OCI-LY3 (cell line): ENCODE results near the gene MICU1.
"Not testable (repeated sequence)": the region's sequence is repeated elsewhere in the genome, so short reads cannot be mapped to it uniquely, and the experiment has no call there.

ENCODE experiments used
- H2AFZ ChIP-seq: fragments of 200-600, 300-600 bp; shearing (Covaris generic); 2 replicates; pipeline ENCODE4 v1.6.0; 2014; ENCODE audit warnings: antibody characterized with exemption, low read depth, low read length
- H3K27ac ChIP-seq: fragments of 200-600, 300-600 bp; sonication (generic); 2 replicates; pipeline ENCODE4 v1.5.1; 2014; ENCODE audit warnings: mild to moderate bottlenecking, low read length, moderate library complexity, mixed read lengths
- H3K27me3 ChIP-seq: fragments of 200-600, 300-600 bp; sonication (generic); 2 replicates; pipeline ENCODE4 v1.6.1; 2014; ENCODE audit warnings: low read depth, low read length, mixed read lengths
- H3K36me3 ChIP-seq: fragments of 200-600, 300-600 bp; sonication (generic); replicated peaks from 2 replicates; pipeline ENCODE3; 2014; ENCODE audit warnings: low read depth, low read length, mixed read lengths
- H3K4me1 ChIP-seq: fragments of 300-600, 200-600 bp; sonication (generic); 2 replicates; pipeline ENCODE4 v1.6.1; 2014; ENCODE audit warnings: low read length, mixed read lengths
- H3K4me2 ChIP-seq: fragments of 200-600, 300-600 bp; sonication (generic); 2 replicates; pipeline ENCODE4 v1.6.1; 2014; ENCODE audit warnings: low read length, mixed read lengths
- H3K4me3 ChIP-seq: fragments of 300-600, 200-600 bp; sonication (generic); 2 replicates; pipeline ENCODE4 v1.5.1; 2014; ENCODE audit warnings: antibody characterized with exemption, mild to moderate bottlenecking, low read length, moderate library complexity
- H3K79me2 ChIP-seq: fragments of 300-600, 200-600 bp; shearing (Covaris generic); 2 replicates; pipeline ENCODE4 v1.6.1; 2014; ENCODE audit warnings: mild to moderate bottlenecking, low read length, mixed read lengths
- H3K9ac ChIP-seq: fragments of 300-600, 200-600 bp; shearing (Covaris generic); 2 replicates; pipeline ENCODE4 v1.6.0; 2014; ENCODE audit warnings: mild to moderate bottlenecking, low read length, moderate library complexity
- H3K9me3 ChIP-seq: fragments of 200-600, 300-600 bp; shearing (Covaris generic); 2 replicates; pipeline ENCODE4 v1.6.1; 2014; ENCODE audit warnings: low read length, mixed read lengths; ENCODE audit not compliant: insufficient read depth
- H4K20me1 ChIP-seq: fragments of 200-600, 300-600 bp; sonication (generic); 2 replicates; pipeline ENCODE4 v1.6.1; 2016; ENCODE audit warnings: low read length, mixed read lengths; ENCODE audit not compliant: insufficient read depth
- CTCF ChIP-seq: fragments of 200-600, 300-600 bp; sonication (generic); IDR thresholded peaks from 2 replicates; pipeline ENCODE4 v1.5.1; 2014; ENCODE audit warnings: antibody characterized with exemption, low read length, low read depth
- EZH2phosphoT487 ChIP-seq: fragments of 200-600 bp; shearing (Covaris generic); IDR thresholded peaks from 2 replicates; pipeline ENCODE4 v1.6.1; 2018; ENCODE audit warnings: antibody characterized with exemption, mixed run types, low read depth

The MICU1 gene

GRCh38 chr10:72414642-72415041 is 211.2 kb downstream of the MICU1 start:
- Histone ChIP-seq H3K79me2 (no peaks in the 10 kb centered on the region), H3K27me3 (no peaks in the 10 kb centered on the region), H3K27ac (no peak overlapping the region), H4K20me1 (no peaks in the 10 kb centered on the region), H3K9me3 (no peaks in the 10 kb centered on the region), H2AFZ (no peak overlapping the region), H3K36me3 (peaks cover 4% of the 10 kb centered on the region), H3K4me1 (peaks cover 25% of the 10 kb centered on the region), H3K4me3 (no peak overlapping the region), H3K4me2 (no peak overlapping the region), H3K9ac (no peak overlapping the region)
- no peak for TF ChIP-seq CTCF
- TF ChIP-seq EZH2phosphoT487: no peak

- no peak for TF ChIP-seq EZH2phosphoT487
- no peak for TF ChIP-seq CTCF
- H3K27ac ChIP-seq: peak overlapping the region; percentile 99
Observed at GRCh38 chr10:72409167-72409566, 216.7 kb downstream of the MICU1 start.

GRCh38 chr10:72407927-72408600 is 217.8 kb downstream of the MICU1 start:
- Histone ChIP-seq H3K27ac (peak overlapping the region; percentile 99), H3K9ac (peak overlapping the region; percentile 91), H2AFZ (no peak overlapping the region), H3K4me3 (peak overlapping the region; percentile 77), H3K4me2 (peak overlapping the region; percentile 99), H3K9me3 (no peaks in the 10 kb centered on the region), H3K79me2 (no peaks in the 10 kb centered on the region), H4K20me1 (no peaks in the 10 kb centered on the region), H3K36me3 (no peaks in the 10 kb centered on the region), H3K27me3 (no peaks in the 10 kb centered on the region), H3K4me1 (peaks cover 40% of the 10 kb centered on the region)
- TF ChIP-seq CTCF (no peak), EZH2phosphoT487 (no peak)

More at GRCh38 chr10:72409167-72409566, 216.7 kb downstream of the MICU1 start:
- Histone ChIP-seq H2AFZ (0 out of 2 replicates have a peak overlapping the region, but pooled peaks have one; percentile 12), H3K4me3 (peak overlapping the region; percentile 62), H3K36me3 (peaks cover 4% of the 10 kb centered on the region), H3K27me3 (no peaks in the 10 kb centered on the region), H3K4me2 (peak overlapping the region; percentile 99), H3K79me2 (no peaks in the 10 kb centered on the region), H3K9me3 (no peaks in the 10 kb centered on the region), H4K20me1 (no peaks in the 10 kb centered on the region), H3K4me1 (peaks cover 40% of the 10 kb centered on the region), H3K9ac (peak overlapping the region; percentile 81)

- no peaks in the 10 kb centered on the region for H3K79me2 ChIP-seq
- no peaks in the 10 kb centered on the region for H4K20me1 ChIP-seq
- peak overlapping the region; percentile 99 for H3K4me2 ChIP-seq
- H3K4me3 ChIP-seq: peak overlapping the region; percentile 77
- no peaks in the 10 kb centered on the region for H3K9me3 ChIP-seq
- TF ChIP-seq EZH2phosphoT487 (no peak), CTCF (no peak)
- H3K27ac ChIP-seq: peak overlapping the region; percentile 99
- H2AFZ ChIP-seq: no peak overlapping the region
- peaks cover 40% of the 10 kb centered on the region for H3K4me1 ChIP-seq
- H3K9ac ChIP-seq: peak overlapping the region; percentile 91
- H3K36me3 ChIP-seq: no peaks in the 10 kb centered on the region
- H3K27me3 ChIP-seq: no peaks in the 10 kb centered on the region
Observed at GRCh38 chr10:72407471-72407870, 218.4 kb downstream of the MICU1 start.

- H3K4me2 ChIP-seq, H3K36me3 ChIP-seq, H2AFZ ChIP-seq, H4K20me1 ChIP-seq, H3K9ac ChIP-seq, H3K27me3 ChIP-seq, H3K27ac ChIP-seq, H3K9me3 ChIP-seq, H3K4me3 ChIP-seq, H3K79me2 ChIP-seq: not testable (repeated sequence)
- H3K4me1 ChIP-seq: peaks cover 14% of the 10 kb centered on the region
Observed at GRCh38 chr10:72395581-72395980, 230.3 kb downstream of the MICU1 start.
